ENCODE measurements around the gene EFNA5. TPM values are rescaled to one million over a fixed set of nuclear protein-coding genes. Genes with fewer than 3 reads are reported as not detected.

Gene EFNA5
- total RNA-seq, 2 experiments from 2014 or later, result not detected

DNA sequence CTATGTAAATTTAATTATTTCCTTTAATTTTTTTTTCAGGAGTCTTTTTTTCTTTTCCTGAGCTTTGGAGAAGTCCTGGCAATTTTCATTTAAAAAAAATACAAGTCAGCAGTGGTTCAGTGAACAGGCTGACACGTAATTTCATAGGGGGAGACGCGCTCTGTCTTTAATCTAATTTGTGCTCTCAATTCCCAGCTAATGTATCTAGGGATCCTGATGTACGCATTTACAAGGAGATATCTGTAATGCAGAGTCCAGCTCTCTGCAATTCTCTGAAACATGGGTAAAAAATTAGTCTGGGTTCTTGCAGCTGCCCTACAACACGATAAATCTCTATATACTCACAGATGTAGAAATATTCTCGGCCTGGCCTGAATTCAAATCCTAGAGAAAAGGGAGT, 243.9 kb downstream of the EFNA5 start:
- H3K27ac Mint-ChIP-seq, result no peak overlapping the region
- no peak overlapping the region for H3K4me3 ChIP-seq (ENCODE audit: low read length)
- DNase-seq, result no peak
- H3K36me3 Mint-ChIP-seq (ENCODE audit: low read depth), result no peaks in the 10 kb centered on the region
- ChIA-PET CTCF (no interaction called here), POLR2A (no interaction called here)
- H3K4me1 Mint-ChIP-seq (ENCODE audit: low read depth), result no peaks in the 10 kb centered on the region
- H3K9me3 ChIP-seq (ENCODE audit: control insufficient read depth in 1 of 2, insufficient read depth in 1 of 2, low read length in 2 of 2), result no peaks in the 10 kb centered on the region
- no peaks in the 10 kb centered on the region for H3K27me3 Mint-ChIP-seq
- intact Hi-C loops (cut with DNase I, micrococcal nuclease), result no loop called here
- no peaks in the 10 kb centered on the region for H3K36me3 ChIP-seq (ENCODE audit: insufficient read depth, low read length)
- no peak overlapping the region for H3K27ac ChIP-seq (ENCODE audit: low read depth in 1 of 2, low read length in 2 of 2)
- TF ChIP-seq, protein P1, sequence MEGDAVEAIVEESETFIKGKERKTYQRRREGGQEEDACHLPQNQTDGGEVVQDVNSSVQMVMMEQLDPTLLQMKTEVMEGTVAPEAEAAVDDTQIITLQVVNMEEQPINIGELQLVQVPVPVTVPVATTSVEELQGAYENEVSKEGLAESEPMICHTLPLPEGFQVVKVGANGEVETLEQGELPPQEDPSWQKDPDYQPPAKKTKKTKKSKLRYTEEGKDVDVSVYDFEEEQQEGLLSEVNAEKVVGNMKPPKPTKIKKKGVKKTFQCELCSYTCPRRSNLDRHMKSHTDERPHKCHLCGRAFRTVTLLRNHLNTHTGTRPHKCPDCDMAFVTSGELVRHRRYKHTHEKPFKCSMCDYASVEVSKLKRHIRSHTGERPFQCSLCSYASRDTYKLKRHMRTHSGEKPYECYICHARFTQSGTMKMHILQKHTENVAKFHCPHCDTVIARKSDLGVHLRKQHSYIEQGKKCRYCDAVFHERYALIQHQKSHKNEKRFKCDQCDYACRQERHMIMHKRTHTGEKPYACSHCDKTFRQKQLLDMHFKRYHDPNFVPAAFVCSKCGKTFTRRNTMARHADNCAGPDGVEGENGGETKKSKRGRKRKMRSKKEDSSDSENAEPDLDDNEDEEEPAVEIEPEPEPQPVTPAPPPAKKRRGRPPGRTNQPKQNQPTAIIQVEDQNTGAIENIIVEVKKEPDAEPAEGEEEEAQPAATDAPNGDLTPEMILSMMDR (IDR thresholded peaks at IDR 0.05), result no peak
- no peaks in the 10 kb centered on the region for H3K9me3 Mint-ChIP-seq
- no peaks in the 10 kb centered on the region for H3K4me1 ChIP-seq (ENCODE audit: insufficient read depth, low read length)
- H3K4me3 Mint-ChIP-seq, result no peak overlapping the region
- H3K27me3 ChIP-seq (ENCODE audit: control insufficient read depth in 1 of 2, insufficient read depth in 2 of 2, low read length in 2 of 2), result no peaks in the 10 kb centered on the region
- ATAC-seq (ENCODE audit: poor library complexity), result no peak

DNA sequence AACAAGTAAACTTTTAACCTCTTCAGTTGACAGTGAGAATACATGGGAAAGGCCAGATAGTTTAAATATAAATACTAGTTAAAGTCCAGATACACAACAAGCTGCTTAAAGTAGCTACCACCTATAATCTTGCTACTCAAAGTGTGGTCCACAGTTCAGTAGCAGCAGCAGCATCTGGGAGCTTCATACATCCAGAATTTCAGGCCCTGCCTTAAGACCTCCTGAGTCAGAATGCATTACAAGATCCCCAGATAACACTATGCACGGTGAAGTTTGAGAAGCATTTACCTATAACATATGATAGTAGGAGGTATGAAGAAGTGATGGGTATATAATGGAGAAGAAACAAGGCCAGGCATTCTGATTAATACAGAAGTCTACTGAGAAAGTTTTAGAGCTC, 244.5 kb downstream of the EFNA5 start:
- Histone ChIP-seq H3K9me3 (ENCODE audit: control insufficient read depth in 1 of 2, insufficient read depth in 1 of 2, low read length in 2 of 2) (no peaks in the 10 kb centered on the region), H3K27ac (ENCODE audit: low read depth in 1 of 2, low read length in 2 of 2) (no peak overlapping the region), H3K36me3 (ENCODE audit: insufficient read depth, low read length) (no peaks in the 10 kb centered on the region), H3K4me3 (ENCODE audit: low read length) (no peak overlapping the region), H3K27me3 (ENCODE audit: control insufficient read depth in 1 of 2, insufficient read depth in 2 of 2, low read length in 2 of 2) (no peaks in the 10 kb centered on the region), H3K4me1 (ENCODE audit: insufficient read depth, low read length) (no peaks in the 10 kb centered on the region)
- TF ChIP-seq, protein P1 (IDR thresholded peaks at IDR 0.05), result no peak
- ATAC-seq (ENCODE audit: poor library complexity) (no peak), DNase-seq (no peak)
- no peaks in the 10 kb centered on the region for H3K9me3 Mint-ChIP-seq
- no peaks in the 10 kb centered on the region for H3K27me3 Mint-ChIP-seq
- H3K4me1 Mint-ChIP-seq (ENCODE audit: low read depth), result no peaks in the 10 kb centered on the region
- no peak overlapping the region for H3K27ac Mint-ChIP-seq
- ChIA-PET CTCF (no interaction called here), POLR2A (no interaction called here)
- H3K36me3 Mint-ChIP-seq (ENCODE audit: low read depth), result no peaks in the 10 kb centered on the region
- intact Hi-C loops (cut with DNase I, micrococcal nuclease), result no loop called here
- H3K4me3 Mint-ChIP-seq, result no peak overlapping the region

DNA sequence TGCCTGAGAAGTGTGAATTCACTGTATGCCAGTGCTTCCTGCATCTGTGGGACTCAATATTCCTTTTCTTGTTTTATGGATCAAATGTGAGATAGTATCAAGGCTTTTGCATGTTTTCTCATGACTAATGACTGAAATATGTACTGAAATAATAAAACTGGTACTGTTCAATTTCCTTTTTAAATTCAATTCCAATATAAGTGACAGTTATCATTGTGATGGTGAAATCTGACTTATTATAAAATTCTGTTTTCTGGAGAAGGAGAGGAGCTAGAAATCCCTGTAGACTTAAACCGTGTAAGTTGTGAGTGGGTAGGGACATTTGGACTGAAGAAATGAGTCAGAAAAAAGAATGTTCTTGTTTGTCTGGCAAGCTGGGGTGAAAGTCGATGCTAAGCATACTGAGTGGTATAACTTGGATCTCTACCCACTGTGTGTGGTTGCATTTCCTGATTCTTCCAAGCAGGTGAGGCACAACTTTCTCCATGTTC, 245.2 kb downstream of the EFNA5 start:
- Mint-ChIP-seq H3K27me3 (no peaks in the 10 kb centered on the region), H3K4me3 (no peak overlapping the region), H3K4me1 (ENCODE audit: low read depth) (no peaks in the 10 kb centered on the region), H3K27ac (no peak overlapping the region), H3K9me3 (no peaks in the 10 kb centered on the region), H3K36me3 (ENCODE audit: low read depth) (no peaks in the 10 kb centered on the region)
- H3K36me3 ChIP-seq (ENCODE audit: insufficient read depth, low read length), result no peaks in the 10 kb centered on the region
- DNase-seq (no peak), ATAC-seq (ENCODE audit: poor library complexity) (no peak)
- no peaks in the 10 kb centered on the region for H3K4me1 ChIP-seq (ENCODE audit: insufficient read depth, low read length)
- no peak overlapping the region for H3K27ac ChIP-seq (ENCODE audit: low read depth in 1 of 2, low read length in 2 of 2)
- H3K9me3 ChIP-seq (ENCODE audit: control insufficient read depth in 1 of 2, insufficient read depth in 1 of 2, low read length in 2 of 2), result no peaks in the 10 kb centered on the region
- CTCF ChIA-PET, result interaction anchor here (1.5 kb wide), 1 partner anchor 12 kb away, joined by 4 read pairs; no protein-coding TSS in a partner anchor
- H3K27me3 ChIP-seq (ENCODE audit: control insufficient read depth in 1 of 2, insufficient read depth in 2 of 2, low read length in 2 of 2), result no peaks in the 10 kb centered on the region
- TF ChIP-seq, protein P1 (IDR thresholded peaks at IDR 0.05), result no peak
- POLR2A ChIA-PET, result no interaction called here
- intact Hi-C loops (cut with DNase I, micrococcal nuclease), result no loop called here
- H3K4me3 ChIP-seq (ENCODE audit: low read length), result no peak overlapping the region

Data from CD4-positive, alpha-beta T cell (primary cell).